NAMALWA (cell line): ENCODE results near the gene FIGNL1.

Experiments used
- DNase-seq: peaks from one replicate; pipeline ENCODE4 v3.0.0-alpha.2; 2015; ENCODE audit warnings: low spot score

FIGNL1 gene

GRCh38 chr7:50427518-50427917, 22.6 kb downstream of the FIGNL1 start:
- DNase-seq: no peak

GRCh38 chr7:50426280-50427045, 23.7 kb downstream of the FIGNL1 start:
- DNase-seq: no peak

- DNase-seq: no peak
Observed at GRCh38 chr7:50425318-50425717, 24.8 kb downstream of the FIGNL1 start.

GRCh38 chr7:50423860-50424259, 26.3 kb downstream of the FIGNL1 start:
- DNase-seq: no peak

- DNase-seq: no peak
Observed at GRCh38 chr7:50422858-50423257, 27.3 kb downstream of the FIGNL1 start.

- no peak for DNase-seq
Observed at GRCh38 chr7:50421043-50421442, 29.1 kb downstream of the FIGNL1 start.

- no peak for DNase-seq
Observed at GRCh38 chr7:50418526-50419290, 31.4 kb downstream of the FIGNL1 start.

GRCh38 chr7:50418086-50418515, 32.0 kb downstream of the FIGNL1 start:
- DNase-seq: peak; percentile 92

GRCh38 chr7:50416527-50417182, 33.5 kb downstream of the FIGNL1 start:
- peak; percentile 89 for DNase-seq

- DNase-seq: peak; percentile 39
Observed at GRCh38 chr7:50415844-50416364, 34.2 kb downstream of the FIGNL1 start.

GRCh38 chr7:50413561-50413960, 36.6 kb downstream of the FIGNL1 start:
- DNase-seq: no peak

GRCh38 chr7:50412973-50413372, 37.2 kb downstream of the FIGNL1 start:
- peak; percentile 55 for DNase-seq

- no peak for DNase-seq
Observed at GRCh38 chr7:50411332-50411731, 38.8 kb downstream of the FIGNL1 start.

- peak; percentile 68 for DNase-seq
Observed at GRCh38 chr7:50409856-50410745, 40.0 kb downstream of the FIGNL1 start.

- no peak for DNase-seq
Observed at GRCh38 chr7:50406935-50407334, 43.2 kb downstream of the FIGNL1 start.

GRCh38 chr7:50405221-50405620, 44.9 kb downstream of the FIGNL1 start:
- no peak for DNase-seq

GRCh38 chr7:50404392-50404791, 45.8 kb downstream of the FIGNL1 start:
- DNase-seq: no peak

GRCh38 chr7:50400114-50400513, 50.0 kb downstream of the FIGNL1 start:
- no peak for DNase-seq

- no peak for DNase-seq
Observed at GRCh38 chr7:50399635-50400034, 50.5 kb downstream of the FIGNL1 start.

- DNase-seq: no peak
Observed at GRCh38 chr7:50399206-50399605, 50.9 kb downstream of the FIGNL1 start.

GRCh38 chr7:50397971-50398324, 52.2 kb downstream of the FIGNL1 start:
- DNase-seq: no peak
